HepG2 (cell line): ENCODE measurements around the gene IGFN1. TPM values are rescaled to one million over a fixed set of nuclear protein-coding genes. Genes with fewer than 3 reads are reported as not detected.

Source experiments
- AHR ChIP-seq: IDR thresholded peaks from 2 replicates; pipeline ENCODE4 v1.6.1; 2018; ENCODE audit warnings: missing genetic modification reagents, missing compliant biosample characterization
- BORCS8-MEF2B ChIP-seq: sonication (generic); formaldehyde crosslinking; IDR thresholded peaks from 2 replicates; pipeline ENCODE4 v1.8.0; 2022; ENCODE audit warnings: mild to moderate bottlenecking, missing genetic modification reagents
- GABPB1 ChIP-seq: IDR thresholded peaks from 2 replicates; pipeline ENCODE4 v1.6.1; 2016; ENCODE audit warnings: mild to moderate bottlenecking, missing genetic modification reagents, moderate library complexity, missing compliant biosample characterization
- HDAC6 ChIP-seq: fragments of 200-600 bp; sonication (generic); IDR thresholded peaks from 2 replicates; pipeline ENCODE4 v1.7.0; 2017; ENCODE audit warnings: mild to moderate bottlenecking, antibody characterized with exemption, low read length, low read depth
- KAT8 ChIP-seq: IDR thresholded peaks from 2 replicates; pipeline ENCODE4 v1.6.1; 2016; ENCODE audit warnings: missing genetic modification reagents, missing compliant biosample characterization
- MAFK ChIP-seq, 2 experiments: IDR thresholded peaks in 1 of 2; conservative IDR thresholded peaks in 1 of 2; 2 replicates each; pipeline ENCODE4 v1.6.1; 2011; ENCODE audit warnings: improper control_type of control experiment in 2 of 2, low read length in 2 of 2
- MAZ ChIP-seq, 2 experiments: sonication (generic) in 1 of 2; formaldehyde crosslinking in 1 of 2; IDR thresholded peaks; 2 replicates each; pipeline versions ENCODE4 v1.5.0 to v1.6.1; 2012 to 2020; ENCODE audit warnings: low read depth in 2 of 2, mild to moderate bottlenecking in 2 of 2, borderline replicate concordance in 1 of 2, improper control_type of control experiment in 1 of 2, low read length in 1 of 2, missing genetic modification reagents in 1 of 2, moderate library complexity in 1 of 2
- MEIS1 ChIP-seq: sonication (generic); formaldehyde crosslinking; IDR thresholded peaks from 2 replicates; pipeline ENCODE4 v1.9.0; 2021; ENCODE audit warnings: mild to moderate bottlenecking, missing genetic modification reagents, moderate library complexity, borderline replicate concordance
- NFYC ChIP-seq: IDR thresholded peaks from 2 replicates; pipeline ENCODE4 v1.6.1; 2016; ENCODE audit warnings: missing genetic modification reagents, missing compliant biosample characterization
- NR2F6 ChIP-seq, 2 experiments: IDR thresholded peaks; 2 replicates each; pipeline ENCODE4 v1.6.1; 2016; ENCODE audit warnings: antibody characterized with exemption in 1 of 2, mild to moderate bottlenecking in 1 of 2
- SMC3 ChIP-seq: IDR thresholded peaks from 2 replicates; pipeline ENCODE4 v1.6.1; 2011; ENCODE audit warnings: low read length, improper control_type of control experiment
- ZNF274 ChIP-seq: sonication (generic); formaldehyde crosslinking; IDR thresholded peaks from 2 replicates; pipeline ENCODE4 v1.5.1; 2020; ENCODE audit warnings: mild to moderate bottlenecking, missing genetic modification reagents
- ZNF737 ChIP-seq: sonication (generic); formaldehyde crosslinking; IDR thresholded peaks from 2 replicates; pipeline ENCODE4 v1.5.0; 2020; ENCODE audit warnings: missing genetic modification reagents, mild to moderate bottlenecking, borderline replicate concordance
- ZNF775 ChIP-seq: sonication (generic); formaldehyde crosslinking; IDR thresholded peaks from 2 replicates; pipeline ENCODE4 v1.4.0; 2020; ENCODE audit warnings: missing genetic modification reagents, mild to moderate bottlenecking, moderate library complexity, borderline replicate concordance
- ZNF788 ChIP-seq: sonication (generic); formaldehyde crosslinking; IDR thresholded peaks from 2 replicates; pipeline ENCODE4 v1.5.0; 2020; ENCODE audit warnings: mild to moderate bottlenecking, missing genetic modification reagents, borderline replicate concordance
- ZNF891 ChIP-seq: sonication (generic); formaldehyde crosslinking; IDR thresholded peaks from 2 replicates; pipeline ENCODE4 v1.5.0; 2020; ENCODE audit warnings: mild to moderate bottlenecking, missing genetic modification reagents
- polyA plus RNA-seq, 8 experiments: library from polyadenylated mRNA; depleted of rRNA in 3 of 8; stranded (reverse) in 7 of 8; unstranded in 1 of 8; fragments of >200 nt; fragmentation: Illumina TruSeq in 4 of 8; extraction: Trizol in 4 of 8; gene quantifications; 2 replicates each; pipeline versions ENCODE4 v1.2.1 to v1.2.3, GENCODE V29; 2011 to 2016; ENCODE audit warnings: low read depth in 4 of 8, missing spikeins in 1 of 8, mixed read lengths in 1 of 8; ENCODE audit not compliant: insufficient read depth in 1 of 8
- total RNA-seq, 5 experiments: library from RNA; depleted of rRNA; stranded (reverse); fragments of >200 nt; fragmentation: Illumina TruSeq; extraction: Trizol; gene quantifications; 2 replicates each; pipeline ENCODE4 v1.2.3, GENCODE V29; 2016; ENCODE audit warnings: low read depth in 1 of 5
- TF ChIP-seq, protein P1 (sequence below): sonication (generic); formaldehyde crosslinking; IDR thresholded peaks from 2 replicates; pipeline ENCODE4 v1.4.0; 2020; ENCODE audit warnings: mild to moderate bottlenecking, missing genetic modification reagents
- TF ChIP-seq, protein P2 (sequence below): sonication (generic); formaldehyde crosslinking; IDR thresholded peaks from 2 replicates; pipeline ENCODE4 v1.8.0; 2022; ENCODE audit warnings: low read depth, missing genetic modification reagents
- TF ChIP-seq, protein P3 (sequence below): sonication (generic); formaldehyde crosslinking; IDR thresholded peaks from 2 replicates; pipeline ENCODE4 v1.5.1; 2020; ENCODE audit warnings: mild to moderate bottlenecking, missing genetic modification reagents, moderate library complexity

IGFN1 gene
- total and polyA plus RNA-seq, 2 of the 13 experiments (the other 11 are each of a cell fraction or from before 2014, with no cell fraction given), result 0.04 to 0.05 TPM

DNA sequence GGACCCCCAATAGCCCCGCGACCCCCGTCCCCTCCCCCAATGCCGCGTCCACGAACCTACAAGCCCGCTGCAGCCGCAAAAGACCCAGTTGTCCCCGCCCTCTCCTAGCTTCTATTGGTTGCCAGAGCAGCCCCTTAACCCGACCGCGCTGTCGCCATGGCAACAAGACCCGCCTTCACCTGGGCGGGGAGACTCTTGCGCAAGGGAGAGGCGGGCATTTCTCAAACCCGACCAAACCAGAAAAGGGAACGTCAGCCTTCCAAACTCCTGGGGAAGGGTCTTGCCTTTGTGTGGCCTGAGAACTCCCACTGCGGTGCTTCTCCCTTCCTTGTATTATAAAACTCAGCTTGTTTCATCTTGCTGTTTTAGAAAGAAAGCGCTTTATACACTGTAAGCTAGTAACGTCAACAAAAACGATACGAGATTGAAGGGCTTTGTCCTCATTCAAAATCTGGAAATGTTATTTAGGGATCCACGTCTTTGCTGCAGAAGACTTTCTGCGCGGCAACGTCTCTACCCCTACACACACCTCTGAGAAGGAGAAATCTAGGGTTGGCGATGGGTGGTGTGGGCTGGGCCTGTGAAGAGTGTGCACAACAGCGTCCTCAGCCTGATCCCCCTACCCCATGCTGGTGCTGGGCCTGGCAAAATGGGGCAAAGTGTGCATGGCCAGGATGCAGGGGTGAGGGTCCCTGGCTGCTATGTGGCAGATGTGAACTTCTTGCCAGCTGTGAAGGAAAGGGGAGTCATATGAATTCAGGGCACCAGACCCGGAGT lies 36.0 kb upstream of the IGFN1 start, which contains the start of gene TMEM9 (continued):
- TF ChIP-seq, protein P1, sequence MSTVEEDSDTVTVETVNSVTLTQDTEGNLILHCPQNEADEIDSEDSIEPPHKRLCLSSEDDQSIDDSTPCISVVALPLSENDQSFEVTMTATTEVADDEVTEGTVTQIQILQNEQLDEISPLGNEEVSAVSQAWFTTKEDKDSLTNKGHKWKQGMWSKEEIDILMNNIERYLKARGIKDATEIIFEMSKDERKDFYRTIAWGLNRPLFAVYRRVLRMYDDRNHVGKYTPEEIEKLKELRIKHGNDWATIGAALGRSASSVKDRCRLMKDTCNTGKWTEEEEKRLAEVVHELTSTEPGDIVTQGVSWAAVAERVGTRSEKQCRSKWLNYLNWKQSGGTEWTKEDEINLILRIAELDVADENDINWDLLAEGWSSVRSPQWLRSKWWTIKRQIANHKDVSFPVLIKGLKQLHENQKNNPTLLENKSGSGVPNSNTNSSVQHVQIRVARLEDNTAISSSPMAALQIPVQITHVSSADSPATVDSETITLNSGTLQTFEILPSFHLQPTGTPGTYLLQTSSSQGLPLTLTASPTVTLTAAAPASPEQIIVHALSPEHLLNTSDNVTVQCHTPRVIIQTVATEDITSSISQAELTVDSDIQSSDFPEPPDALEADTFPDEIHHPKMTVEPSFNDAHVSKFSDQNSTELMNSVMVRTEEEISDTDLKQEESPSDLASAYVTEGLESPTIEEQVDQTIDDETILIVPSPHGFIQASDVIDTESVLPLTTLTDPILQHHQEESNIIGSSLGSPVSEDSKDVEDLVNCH, result no peak
- no peak; the same call in 1 of the 2 replicates for TF ChIP-seq MEIS1
- no peak for TF ChIP-seq MAFK (conservative IDR thresholded peaks at IDR 0.05 in 1 of 2, IDR thresholded peaks at IDR 0.05 in 1 of 2; ENCODE audit: low read length in 2 of 2)
- no peak for TF ChIP-seq ZNF891 (CRISPR knock-in tag)
- no peak for TF ChIP-seq ZNF775 (CRISPR knock-in tag)
- TF ChIP-seq, protein P2, sequence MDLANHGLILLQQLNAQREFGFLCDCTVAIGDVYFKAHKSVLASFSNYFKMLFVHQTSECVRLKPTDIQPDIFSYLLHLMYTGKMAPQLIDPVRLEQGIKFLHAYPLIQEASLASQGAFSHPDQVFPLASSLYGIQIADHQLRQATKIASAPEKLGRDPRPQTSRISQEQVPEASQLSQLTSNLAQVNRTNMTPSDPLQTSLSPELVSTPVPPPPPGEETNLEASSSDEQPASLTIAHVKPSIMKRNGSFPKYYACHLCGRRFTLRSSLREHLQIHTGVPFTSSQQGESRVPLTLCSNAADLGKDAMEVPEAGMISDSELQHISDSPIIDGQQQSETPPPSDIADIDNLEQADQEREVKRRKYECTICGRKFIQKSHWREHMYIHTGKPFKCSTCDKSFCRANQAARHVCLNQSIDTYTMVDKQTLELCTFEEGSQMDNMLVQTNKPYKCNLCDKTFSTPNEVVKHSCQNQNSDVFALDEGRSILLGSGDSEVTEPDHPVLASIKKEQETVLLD (CRISPR knock-in tag), result no peak
- TF ChIP-seq ZNF274 (CRISPR knock-in tag), result no peak
- TF ChIP-seq ZNF737 (CRISPR knock-in tag), result no peak
- TF ChIP-seq MAZ (IDR thresholded peaks at IDR 0.05; ENCODE audit: borderline replicate concordance, low read depth, low read length), result 0 out of 2 replicates have a peak, but pooled peaks have one; percentile 59
- TF ChIP-seq MAZ (CRISPR knock-in tag; IDR thresholded peaks at IDR 0.05; ENCODE audit: low read depth), result peak; percentile 35; the same call in 1 of the 2 replicates
- TF ChIP-seq NFYC (CRISPR knock-in tag), result peak; percentile 84
- TF ChIP-seq KAT8 (CRISPR knock-in tag), result no peak
- TF ChIP-seq NR2F6 (IDR thresholded peaks at IDR 0.05), result 0 out of 2 replicates have a peak, but pooled peaks have one; percentile 15
- no peak for TF ChIP-seq NR2F6 (CRISPR knock-in tag; IDR thresholded peaks at IDR 0.05)
- TF ChIP-seq ZNF788 (CRISPR knock-in tag), result no peak
- no peak for TF ChIP-seq AHR (CRISPR knock-in tag)
- TF ChIP-seq HDAC6, result no peak
- TF ChIP-seq, protein P3, sequence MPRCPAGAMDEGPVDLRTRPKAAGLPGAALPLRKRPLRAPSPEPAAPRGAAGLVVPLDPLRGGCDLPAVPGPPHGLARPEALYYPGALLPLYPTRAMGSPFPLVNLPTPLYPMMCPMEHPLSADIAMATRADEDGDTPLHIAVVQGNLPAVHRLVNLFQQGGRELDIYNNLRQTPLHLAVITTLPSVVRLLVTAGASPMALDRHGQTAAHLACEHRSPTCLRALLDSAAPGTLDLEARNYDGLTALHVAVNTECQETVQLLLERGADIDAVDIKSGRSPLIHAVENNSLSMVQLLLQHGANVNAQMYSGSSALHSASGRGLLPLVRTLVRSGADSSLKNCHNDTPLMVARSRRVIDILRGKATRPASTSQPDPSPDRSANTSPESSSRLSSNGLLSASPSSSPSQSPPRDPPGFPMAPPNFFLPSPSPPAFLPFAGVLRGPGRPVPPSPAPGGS, result no peak
- peak; percentile 35; the same call in 1 of the 2 replicates for TF ChIP-seq SMC3
- TF ChIP-seq BORCS8-MEF2B (CRISPR knock-in tag), result no peak
- TF ChIP-seq GABPB1 (CRISPR knock-in tag), result peak; percentile 11; the same call in 1 of the 2 replicates
